Cardiac muscle cell (in vitro differentiated cells and primary cell): ENCODE data around the gene ZW10. TPM values are rescaled to one million over a fixed set of nuclear protein-coding genes. Genes with fewer than 3 reads are reported as not detected.
A peak's percentile ranks its signal among the peaks of the same experiment; 100 is the strongest.

ENCODE experiments used
- DNase-seq, 2 donors: peaks; one replicate each; pipeline versions ENCODE4 v3.0.0 to v3.0.0-alpha.2; 2010 to 2017; ENCODE audit warnings: low read depth in 1 of 2, low spot score in 1 of 2
- H3K27ac ChIP-seq: fragments of 200-600 bp; sonication (generic); 2 replicates; pipeline ENCODE4 v1.5.1; 2016
- H3K27me3 ChIP-seq: fragments of 200-600 bp; sonication (generic); 2 replicates; pipeline ENCODE4 v1.6.0; 2016; ENCODE audit warnings: control low read depth
- H3K36me3 ChIP-seq: fragments of 200-600 bp; sonication (generic); 2 replicates; pipeline ENCODE4 v1.5.1; 2016; ENCODE audit warnings: control low read depth
- H3K4me1 ChIP-seq: fragments of 200-600 bp; sonication (generic); 2 replicates; pipeline ENCODE4 v1.8.1; 2017; ENCODE audit warnings: low read depth, mild to moderate bottlenecking, mixed run types
- H3K4me3 ChIP-seq: fragments of 200-600 bp; sonication (generic); 2 replicates; pipeline ENCODE4 v1.5.1; 2016; ENCODE audit warnings: mild to moderate bottlenecking
- H3K9me3 ChIP-seq: fragments of 200-600 bp; sonication (generic); 2 replicates; pipeline ENCODE4 v1.5.1; 2017; ENCODE audit warnings: low read depth, mild to moderate bottlenecking, control low read depth
- polyA plus RNA-seq: library from polyadenylated mRNA; unstranded; fragments of >200 nt; fragmentation: Nextera tagmentation; extraction: Ambion mirVana; gene quantifications from 2 replicates; pipeline ENCODE4 v1.2.1, GENCODE V29; 2016
- total RNA-seq: library from RNA; depleted of rRNA; stranded (reverse); fragments of >200 nt; gene quantifications from 2 replicates; pipeline ENCODE4 v1.2.3, GENCODE V29; 2016
- TF ChIP-seq, protein P1 (sequence below): IDR thresholded peaks from 2 replicates; pipeline ENCODE4 v1.5.1; 2012; ENCODE audit warnings: low read depth, mild to moderate bottlenecking, low read length

Gene ZW10
- total and polyA plus RNA-seq, 2 experiments from 2014 or later, result 9.3 to 14.7 TPM

DNA sequence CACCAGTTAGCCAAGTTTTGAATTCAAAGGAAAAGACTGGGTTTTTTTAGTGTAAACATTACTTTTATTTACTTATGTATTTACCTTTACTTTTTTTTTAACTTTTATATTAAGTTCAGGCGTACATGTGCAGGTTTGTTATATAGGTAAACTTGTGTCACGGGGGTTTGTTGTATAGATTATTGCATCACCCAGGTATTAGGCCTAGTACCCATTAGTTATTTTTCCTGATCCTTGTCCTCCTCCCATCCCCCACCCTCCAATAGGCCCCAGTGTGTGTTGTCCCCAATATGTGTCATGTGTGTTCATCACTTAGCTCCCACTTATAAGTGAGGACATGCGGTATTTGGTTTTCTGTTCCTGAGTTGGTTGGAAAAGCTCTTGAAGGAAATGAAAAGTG, 20.6 kb downstream of the ZW10 start:
- Histone ChIP-seq H3K36me3 (peaks cover 41% of the 10 kb centered on the region), H3K27ac (no peak overlapping the region), H3K4me1 (no peaks in the 10 kb centered on the region), H3K9me3 (no peaks in the 10 kb centered on the region), H3K27me3 (no peaks in the 10 kb centered on the region), H3K4me3 (no peak overlapping the region)
- TF ChIP-seq, protein P1, sequence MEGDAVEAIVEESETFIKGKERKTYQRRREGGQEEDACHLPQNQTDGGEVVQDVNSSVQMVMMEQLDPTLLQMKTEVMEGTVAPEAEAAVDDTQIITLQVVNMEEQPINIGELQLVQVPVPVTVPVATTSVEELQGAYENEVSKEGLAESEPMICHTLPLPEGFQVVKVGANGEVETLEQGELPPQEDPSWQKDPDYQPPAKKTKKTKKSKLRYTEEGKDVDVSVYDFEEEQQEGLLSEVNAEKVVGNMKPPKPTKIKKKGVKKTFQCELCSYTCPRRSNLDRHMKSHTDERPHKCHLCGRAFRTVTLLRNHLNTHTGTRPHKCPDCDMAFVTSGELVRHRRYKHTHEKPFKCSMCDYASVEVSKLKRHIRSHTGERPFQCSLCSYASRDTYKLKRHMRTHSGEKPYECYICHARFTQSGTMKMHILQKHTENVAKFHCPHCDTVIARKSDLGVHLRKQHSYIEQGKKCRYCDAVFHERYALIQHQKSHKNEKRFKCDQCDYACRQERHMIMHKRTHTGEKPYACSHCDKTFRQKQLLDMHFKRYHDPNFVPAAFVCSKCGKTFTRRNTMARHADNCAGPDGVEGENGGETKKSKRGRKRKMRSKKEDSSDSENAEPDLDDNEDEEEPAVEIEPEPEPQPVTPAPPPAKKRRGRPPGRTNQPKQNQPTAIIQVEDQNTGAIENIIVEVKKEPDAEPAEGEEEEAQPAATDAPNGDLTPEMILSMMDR, result no peak
- no peak for DNase-seq

DNA sequence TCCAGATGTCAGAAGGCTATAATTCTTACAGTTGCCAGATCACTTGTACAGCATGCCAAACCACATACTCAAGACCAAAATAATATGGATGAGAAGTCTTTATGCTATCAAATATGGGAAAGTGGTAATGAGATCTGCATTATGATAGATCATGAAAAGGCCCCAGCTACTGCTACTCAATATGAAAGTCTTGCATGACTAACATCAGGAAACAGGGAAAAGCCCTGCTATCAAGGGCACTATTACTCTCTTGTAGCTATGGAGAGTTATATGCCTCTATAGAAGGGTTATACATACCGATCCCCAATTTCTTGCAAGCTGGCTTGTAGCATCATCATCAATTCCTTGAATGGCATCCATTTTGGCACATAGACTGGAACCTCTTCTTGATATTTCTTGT, 37.2 kb downstream of the ZW10 start:
- Histone ChIP-seq H3K9me3 (no peaks in the 10 kb centered on the region), H3K36me3 (peaks cover 62% of the 10 kb centered on the region), H3K4me3 (no peak overlapping the region), H3K4me1 (no peaks in the 10 kb centered on the region), H3K27ac (no peak overlapping the region), H3K27me3 (no peaks in the 10 kb centered on the region)
- TF ChIP-seq, protein P1, result no peak
- DNase-seq, result no peak

GRCh38 chr11:113732092-113732491, 41.4 kb downstream of the ZW10 start:
- TF ChIP-seq, protein P1, result no peak
- H3K27me3 ChIP-seq, result no peaks in the 10 kb centered on the region
- H3K9me3 ChIP-seq, result no peaks in the 10 kb centered on the region
- peak in 1 of 2 donors; percentile 36 for DNase-seq
- H3K36me3 ChIP-seq, result peaks cover 31% of the 10 kb centered on the region
- no peak overlapping the region for H3K4me3 ChIP-seq
- no peak overlapping the region for H3K27ac ChIP-seq
- no peaks in the 10 kb centered on the region for H3K4me1 ChIP-seq

- Histone ChIP-seq H3K36me3 (peaks cover 23% of the 10 kb centered on the region), H3K9me3 (no peaks in the 10 kb centered on the region), H3K27ac (no peak overlapping the region), H3K4me1 (no peaks in the 10 kb centered on the region), H3K4me3 (no peak overlapping the region), H3K27me3 (no peaks in the 10 kb centered on the region)
- DNase-seq, result peak; percentile 78 to 79
- TF ChIP-seq, protein P1, result peak; percentile 74
Observed at GRCh38 chr11:113730887-113731726, 42.4 kb downstream of the ZW10 start.

- TF ChIP-seq, protein P1, result no peak
Observed at GRCh38 chr11:113729456-113729855, 44.0 kb downstream of the ZW10 start.

More at GRCh38 chr11:113729456-113729855, 44.0 kb downstream of the ZW10 start:
- H3K27ac ChIP-seq, result no peak overlapping the region
- DNase-seq, result no peak
- H3K9me3 ChIP-seq, result no peaks in the 10 kb centered on the region
- no peaks in the 10 kb centered on the region for H3K27me3 ChIP-seq
- H3K36me3 ChIP-seq, result peaks cover 13% of the 10 kb centered on the region
- no peaks in the 10 kb centered on the region for H3K4me1 ChIP-seq
- H3K4me3 ChIP-seq, result no peak overlapping the region
